HepG2 (cell line): Measurements from ENCODE around the gene POLR3GL. TPM values are rescaled to one million over a fixed set of nuclear protein-coding genes. Genes with fewer than 3 reads are reported as not detected.

ENCODE experiments used
- ATF7-NPFF ChIP-seq: sonication (generic); formaldehyde crosslinking; IDR thresholded peaks from 2 replicates; pipeline ENCODE4 v1.8.1; 2023; ENCODE audit warnings: mild to moderate bottlenecking, low read depth, missing genetic modification reagents, moderate library complexity
- CENPT ChIP-seq: sonication (generic); formaldehyde crosslinking; IDR thresholded peaks from 2 replicates; pipeline ENCODE4 v1.8.0; 2022; ENCODE audit warnings: low read depth, mild to moderate bottlenecking, moderate library complexity, missing genetic modification reagents
- CHCHD3 ChIP-seq: sonication (generic); formaldehyde crosslinking; IDR thresholded peaks from 2 replicates; pipeline ENCODE4 v1.8.0; 2022; ENCODE audit warnings: mild to moderate bottlenecking, missing genetic modification reagents, moderate library complexity
- CSRNP2 ChIP-seq: sonication (generic); formaldehyde crosslinking; conservative IDR thresholded peaks from 2 replicates; pipeline ENCODE4 v1.8.0; 2022; ENCODE audit warnings: low read depth, missing genetic modification reagents
- HOMEZ ChIP-seq: IDR thresholded peaks from 2 replicates; pipeline ENCODE4 v1.6.1; 2016; ENCODE audit warnings: low read depth
- MEF2D ChIP-seq: sonication (generic); formaldehyde crosslinking; IDR thresholded peaks from 2 replicates; pipeline ENCODE4 v1.5.1; 2020; ENCODE audit warnings: mild to moderate bottlenecking, missing genetic modification reagents
- SP1 ChIP-seq, 2 experiments: fragments of 450-650 bp in 1 of 2; sonication (generic) in 1 of 2; formaldehyde crosslinking in 1 of 2; IDR thresholded peaks; 2 replicates each; pipeline versions ENCODE4 v1.4.0 to v1.6.1; 2016 to 2020; ENCODE audit warnings: missing genetic modification reagents in 1 of 2
- SP4 ChIP-seq: sonication (generic); formaldehyde crosslinking; IDR thresholded peaks from 2 replicates; pipeline ENCODE4 v1.8.1; 2023; ENCODE audit warnings: mild to moderate bottlenecking, missing genetic modification reagents
- TFDP1 ChIP-seq: IDR thresholded peaks from 2 replicates; pipeline ENCODE4 v1.6.1; 2016; ENCODE audit warnings: missing compliant biosample characterization, missing genetic modification reagents, borderline replicate concordance
- TFDP2 ChIP-seq: sonication (generic); formaldehyde crosslinking; IDR thresholded peaks from 2 replicates; pipeline ENCODE4 v1.4.0; 2020; ENCODE audit warnings: missing genetic modification reagents
- ZNF142 ChIP-seq: sonication (generic); formaldehyde crosslinking; IDR thresholded peaks from 2 replicates; pipeline ENCODE4 v1.4.0; 2020; ENCODE audit warnings: missing genetic modification reagents
- ZNF350 ChIP-seq: sonication (generic); formaldehyde crosslinking; IDR thresholded peaks from 2 replicates; pipeline ENCODE4 v1.4.0; 2020; ENCODE audit warnings: mild to moderate bottlenecking, low read depth, missing genetic modification reagents, borderline replicate concordance
- ZNF570 ChIP-seq: sonication (generic); formaldehyde crosslinking; IDR thresholded peaks from 2 replicates; pipeline ENCODE4 v1.4.0; 2020; ENCODE audit warnings: mild to moderate bottlenecking, missing genetic modification reagents, borderline replicate concordance
- ZSCAN21 ChIP-seq: sonication (generic); formaldehyde crosslinking; IDR thresholded peaks from 2 replicates; pipeline ENCODE4 v1.8.0; 2022; ENCODE audit warnings: mild to moderate bottlenecking, missing genetic modification reagents, moderate library complexity, borderline replicate concordance
- polyA plus RNA-seq, 8 experiments: library from polyadenylated mRNA; depleted of rRNA in 3 of 8; stranded (reverse) in 7 of 8; unstranded in 1 of 8; fragments of >200 nt; fragmentation: Illumina TruSeq in 4 of 8; extraction: Trizol in 4 of 8; gene quantifications; 2 replicates each; pipeline versions ENCODE4 v1.2.1 to v1.2.3, GENCODE V29; 2011 to 2016; ENCODE audit warnings: low read depth in 4 of 8, missing spikeins in 1 of 8, mixed read lengths in 1 of 8; ENCODE audit not compliant: insufficient read depth in 1 of 8
- total RNA-seq, 5 experiments: library from RNA; depleted of rRNA; stranded (reverse); fragments of >200 nt; fragmentation: Illumina TruSeq; extraction: Trizol; gene quantifications; 2 replicates each; pipeline ENCODE4 v1.2.3, GENCODE V29; 2016; ENCODE audit warnings: low read depth in 1 of 5

POLR3GL gene
- total and polyA plus RNA-seq, 2 of the 13 experiments (the other 11 are each of a cell fraction or from before 2014, with no cell fraction given), result 11.5 to 12.4 TPM

GRCh38 chr1:145964328-145965118 is at the start of gene POLR3GL, which contains the start of gene ANKRD34A (continued):
- TF ChIP-seq ZNF350 (CRISPR knock-in tag) (peak; percentile 61; the same call in 1 of the 2 replicates), SP1 (IDR thresholded peaks at IDR 0.05) (no peak), SP1 (CRISPR knock-in tag; IDR thresholded peaks at IDR 0.05) (peak; percentile 29; the same call in 1 of the 2 replicates), ZSCAN21 (no peak; the same call in 1 of the 2 replicates), SP4 (CRISPR knock-in tag) (peak; percentile 67; the same call in 1 of the 2 replicates), ZNF570 (CRISPR knock-in tag) (no peak), ATF7-NPFF (peak; percentile 70; the same call in 1 of the 2 replicates), CHCHD3 (CRISPR knock-in tag) (no peak), TFDP2 (CRISPR knock-in tag) (peak; percentile 59), CSRNP2 (CRISPR knock-in tag) (no peak), HOMEZ (0 out of 2 replicates have a peak, but pooled peaks have one; percentile 12), TFDP1 (CRISPR knock-in tag) (0 out of 2 replicates have a peak, but pooled peaks have one; percentile 27), MEF2D (CRISPR knock-in tag) (0 out of 2 replicates have a peak, but pooled peaks have one; percentile 22), CENPT (no peak), ZNF142 (CRISPR knock-in tag) (no peak)
- TF ChIP-seq, all 625 proteins: peak for 168
